Mesenchymal stem cell (in vitro differentiated cells and primary cell): Measurements from ENCODE around the gene SLC6A12.

Experiments
- DNase-seq: peaks from one replicate; pipeline ENCODE4 v3.0.0-alpha.2; 2013
- H2AFZ ChIP-seq: one replicate; pipeline ENCODE4 v1.6.1; 2013; ENCODE audit warnings: low read depth, mild to moderate bottlenecking, control low read depth, inconsistent platforms, low read length, moderate library complexity
- H2AK5ac ChIP-seq: 2 replicates; pipeline ENCODE4 v1.6.1; 2013; ENCODE audit warnings: low read length, moderate library complexity, mild to moderate bottlenecking, inconsistent platforms; ENCODE audit not compliant: severe bottlenecking
- H2BK120ac ChIP-seq: one replicate; pipeline ENCODE4 v1.6.1; 2013; ENCODE audit warnings: low read depth, mild to moderate bottlenecking, inconsistent platforms, low read length, moderate library complexity
- H2BK12ac ChIP-seq, 2 experiments: one replicate each; pipeline ENCODE4 v1.6.1; 2013; ENCODE audit warnings: inconsistent platforms in 2 of 2, low read length in 2 of 2, mild to moderate bottlenecking in 2 of 2, moderate library complexity in 2 of 2, control low read depth in 1 of 2
- H2BK15ac ChIP-seq: one replicate; pipeline ENCODE4 v1.6.1; 2013; ENCODE audit warnings: mild to moderate bottlenecking, low read depth, inconsistent platforms; ENCODE audit not compliant: poor library complexity, severe bottlenecking
- H2BK5ac ChIP-seq: 2 replicates; pipeline ENCODE4 v1.6.1; 2013; ENCODE audit warnings: low read depth, mild to moderate bottlenecking, low read length, control low read depth, inconsistent platforms; ENCODE audit not compliant: poor library complexity, severe bottlenecking
- H3K14ac ChIP-seq, 2 experiments: one replicate each; pipeline ENCODE4 v1.6.1; 2013; ENCODE audit warnings: inconsistent platforms in 2 of 2, low read length in 2 of 2, control low read depth in 1 of 2, mild to moderate bottlenecking in 1 of 2, moderate library complexity in 1 of 2
- H3K18ac ChIP-seq, 2 experiments: one replicate each; pipeline ENCODE4 v1.6.1; 2013; ENCODE audit warnings: inconsistent platforms in 2 of 2, low read length in 2 of 2, control low read depth in 1 of 2, low read depth in 1 of 2, mild to moderate bottlenecking in 1 of 2
- H3K23ac ChIP-seq, 2 experiments: one replicate each; pipeline ENCODE4 v1.6.1; 2013; ENCODE audit warnings: inconsistent platforms in 2 of 2, low read length in 2 of 2, mild to moderate bottlenecking in 2 of 2, moderate library complexity in 2 of 2, control low read depth in 1 of 2
- H3K27ac ChIP-seq: 2 replicates; pipeline ENCODE4 v1.5.1; 2013; ENCODE audit warnings: mild to moderate bottlenecking, moderate library complexity, low read length, control low read depth, inconsistent platforms; ENCODE audit not compliant: poor library complexity, severe bottlenecking
- H3K27me3 ChIP-seq, 2 experiments: 2 replicates each; pipeline versions ENCODE4 v1.6.1 to v1.7.0; 2013; ENCODE audit warnings: low read length in 2 of 2, mild to moderate bottlenecking in 2 of 2, moderate library complexity in 2 of 2, control low read depth in 1 of 2, inconsistent platforms in 1 of 2; ENCODE audit not compliant: control insufficient read depth in 1 of 2, insufficient read depth in 1 of 2
- H3K36me3 ChIP-seq, 2 experiments: 2 replicates each; pipeline versions ENCODE4 v1.6.1 to v1.7.0; 2013; ENCODE audit warnings: low read length in 2 of 2, control low read depth in 1 of 2, inconsistent platforms in 1 of 2, low read depth in 1 of 2, mild to moderate bottlenecking in 1 of 2; ENCODE audit not compliant: insufficient read depth in 2 of 2, control insufficient read depth in 1 of 2
- H3K4ac ChIP-seq, 2 experiments: one replicate each; pipeline ENCODE4 v1.6.1; 2013; ENCODE audit warnings: inconsistent platforms in 2 of 2, low read length in 2 of 2, mild to moderate bottlenecking in 2 of 2, moderate library complexity in 2 of 2, control low read depth in 1 of 2, low read depth in 1 of 2
- H3K4me1 ChIP-seq: 2 replicates; pipeline ENCODE4 v1.6.1; 2013; ENCODE audit warnings: low read depth, low read length, control low read depth; ENCODE audit not compliant: control insufficient read depth, insufficient read depth
- H3K4me2 ChIP-seq: 2 replicates; pipeline ENCODE4 v1.6.1; 2013; ENCODE audit warnings: low read length, mild to moderate bottlenecking, inconsistent platforms; ENCODE audit not compliant: poor library complexity, severe bottlenecking
- H3K4me3 ChIP-seq, 2 experiments: 2 replicates each; pipeline versions ENCODE4 v1.5.1 to v1.7.0; 2013; ENCODE audit warnings: low read length in 2 of 2, mild to moderate bottlenecking in 2 of 2, control low read depth in 1 of 2, low read depth in 1 of 2; ENCODE audit not compliant: insufficient read depth in 1 of 2
- H3K79me1 ChIP-seq: replicated peaks from 2 replicates; pipeline ENCODE4 v1.6.1; 2013; ENCODE audit warnings: mild to moderate bottlenecking, control low read depth, low read length, inconsistent platforms; ENCODE audit not compliant: poor library complexity, severe bottlenecking
- H3K9ac ChIP-seq: 2 replicates; pipeline ENCODE4 v1.7.0; 2013; ENCODE audit warnings: mild to moderate bottlenecking, low read length, moderate library complexity
- H3K9me3 ChIP-seq: 2 replicates; pipeline ENCODE4 v1.7.0; 2013; ENCODE audit warnings: mild to moderate bottlenecking, low read length; ENCODE audit not compliant: control insufficient read depth
- H4K8ac ChIP-seq: one replicate; pipeline ENCODE4 v1.6.1; 2013; ENCODE audit warnings: inconsistent platforms, mild to moderate bottlenecking, low read length, moderate library complexity
- H4K91ac ChIP-seq: one replicate; pipeline ENCODE4 v1.6.1; 2013; ENCODE audit warnings: mild to moderate bottlenecking, low read length, inconsistent platforms
- WGBS: methylation state at CpG from one replicate; pipeline ENCODE4 v1.1.7; 2013; ENCODE audit warnings: mixed read lengths; 5-methylcytosine and 5-hydroxymethylcytosine counted together

The SLC6A12 gene

GRCh38 chr12:243381-243780, 29.4 kb upstream of the SLC6A12 start:
- Histone ChIP-seq H4K8ac (no peak overlapping the region), H3K14ac (no peak overlapping the region), H3K9ac (no peak overlapping the region), H3K36me3 (no peaks in the 10 kb centered on the region), H3K27me3 (peaks cover 0 to 11% of the 10 kb centered on the region in 2 experiments), H2BK5ac (no peak overlapping the region), H3K23ac (no peak overlapping the region), H3K79me1 (no peaks in the 10 kb centered on the region), H3K4me1 (no peaks in the 10 kb centered on the region), H2AFZ (no peak overlapping the region), H3K9me3 (peaks cover 15% of the 10 kb centered on the region), H4K91ac (no peak overlapping the region), H3K4ac (no peak overlapping the region), H2BK15ac (no peak overlapping the region), H3K4me3 (no peak overlapping the region), H3K27ac (no peak overlapping the region), H3K4me2 (no peak overlapping the region), H2BK120ac (no peak overlapping the region), H2AK5ac (no peak overlapping the region), H2BK12ac (no peak overlapping the region), H3K18ac (no peak overlapping the region)
- DNase-seq: no peak
- WGBS: 71% methylated on average over 4 of the region's 4 CpGs

GRCh38 chr12:242496-242895, 28.5 kb upstream of the SLC6A12 start:
- H3K23ac ChIP-seq: no peak overlapping the region
- H2AK5ac ChIP-seq: no peak overlapping the region
- H4K91ac ChIP-seq: no peak overlapping the region
- no peaks in the 10 kb centered on the region for H3K36me3 ChIP-seq
- H2BK5ac ChIP-seq: no peak overlapping the region
- H3K4ac ChIP-seq: no peak overlapping the region
- H2BK120ac ChIP-seq: no peak overlapping the region
- H3K27me3 ChIP-seq: peaks cover 0 to 11% of the 10 kb centered on the region in 2 experiments
- no peak for DNase-seq
- H3K18ac ChIP-seq: no peak overlapping the region
- H2BK12ac ChIP-seq: no peak overlapping the region
- H4K8ac ChIP-seq: no peak overlapping the region
- H3K4me1 ChIP-seq: no peaks in the 10 kb centered on the region
- H3K9me3 ChIP-seq: peaks cover 10% of the 10 kb centered on the region
- H3K4me3 ChIP-seq: no peak overlapping the region
- no peak overlapping the region for H3K14ac ChIP-seq
- H3K79me1 ChIP-seq: no peaks in the 10 kb centered on the region
- no peak overlapping the region for H3K4me2 ChIP-seq
- WGBS: 91% methylated on average over 14 of the region's 15 CpGs
- no peak overlapping the region for H3K27ac ChIP-seq
- H2AFZ ChIP-seq: no peak overlapping the region
- no peak overlapping the region for H3K9ac ChIP-seq
- no peak overlapping the region for H2BK15ac ChIP-seq

GRCh38 chr12:241266-241665, 27.3 kb upstream of the SLC6A12 start:
- no peaks in the 10 kb centered on the region for H3K4me1 ChIP-seq

GRCh38 chr12:240566-240965, 26.6 kb upstream of the SLC6A12 start:
- no peak overlapping the region for H2AK5ac ChIP-seq

More at GRCh38 chr12:241266-241665, 27.3 kb upstream of the SLC6A12 start:
- Histone ChIP-seq H3K23ac (no peak overlapping the region), H3K4me3 (no peak overlapping the region), H3K9ac (no peak overlapping the region), H3K27ac (no peak overlapping the region), H2BK12ac (no peak overlapping the region), H4K91ac (no peak overlapping the region), H3K4me2 (no peak overlapping the region), H2BK5ac (no peak overlapping the region), H2AFZ (no peak overlapping the region), H3K18ac (no peak overlapping the region), H2AK5ac (no peak overlapping the region), H3K4ac (no peak overlapping the region), H3K14ac (no peak overlapping the region), H2BK120ac (no peak overlapping the region), H4K8ac (no peak overlapping the region), H3K27me3 (peaks cover 0 to 11% of the 10 kb centered on the region in 2 experiments), H3K36me3 (no peaks in the 10 kb centered on the region), H3K79me1 (no peaks in the 10 kb centered on the region), H2BK15ac (no peak overlapping the region), H3K9me3 (peaks cover 16% of the 10 kb centered on the region)
- 95% methylated on average over 4 of the region's 9 CpGs for WGBS
- no peak for DNase-seq

More at GRCh38 chr12:240566-240965, 26.6 kb upstream of the SLC6A12 start:
- peaks cover 16% of the 10 kb centered on the region for H3K9me3 ChIP-seq
- H3K4me1 ChIP-seq: no peaks in the 10 kb centered on the region
- no peak overlapping the region for H3K9ac ChIP-seq
- no peak overlapping the region for H3K4me3 ChIP-seq
- no peak overlapping the region for H2BK120ac ChIP-seq
- H4K8ac ChIP-seq: no peak overlapping the region
- H3K23ac ChIP-seq: no peak overlapping the region
- no peaks in the 10 kb centered on the region for H3K79me1 ChIP-seq
- H3K4ac ChIP-seq: no peak overlapping the region
- no peak overlapping the region for H3K18ac ChIP-seq
- H3K36me3 ChIP-seq: no peaks in the 10 kb centered on the region
- no peak overlapping the region for H2BK5ac ChIP-seq
- no peak overlapping the region for H3K4me2 ChIP-seq
- 89% methylated on average over 9 of the region's 9 CpGs for WGBS
- H2AFZ ChIP-seq: no peak overlapping the region
- H3K27ac ChIP-seq: no peak overlapping the region
- no peak overlapping the region for H2BK12ac ChIP-seq
- no peak overlapping the region for H2BK15ac ChIP-seq
- H3K27me3 ChIP-seq: peaks cover 0 to 11% of the 10 kb centered on the region in 2 experiments
- H3K14ac ChIP-seq: no peak overlapping the region
- H4K91ac ChIP-seq: no peak overlapping the region
- DNase-seq: no peak
